B cell (primary cell): ENCODE data around the gene SGCD. TPM values are rescaled to one million over a fixed set of nuclear protein-coding genes. Genes with fewer than 3 reads are reported as not detected.

Experiments used
- ATAC-seq: fragments of 200-7000 bp; cut with Tn5 transposase; one replicate; pipeline ENCODE4 v1.10.0; 2021; ENCODE audit warnings: low read depth, mild to moderate bottlenecking, moderate number of reproducible peaks, moderate library complexity
- CTCF ChIA-PET: fragments of 350-600 bp; sonication (Branson Sonifier 250); formaldehyde crosslinking; loops from one replicate; lab custom pipeline; 2021; ENCODE audit warnings: antibody characterized with exemption, inconsistent platforms; lab: Charles Lee
- POLR2A ChIA-PET: fragments of 350-600 bp; sonication (Branson Sonifier 250); formaldehyde crosslinking; loops from one replicate; lab custom pipeline; 2021; ENCODE audit warnings: antibody characterized with exemption; lab: Charles Lee
- DNase-seq: peaks from one replicate; pipeline ENCODE4 v3.0.0; 2013
- H2AFZ ChIP-seq: 2 replicates; pipeline ENCODE4 v1.6.1; 2012; ENCODE audit warnings: mild to moderate bottlenecking, low read depth, low read length; ENCODE audit not compliant: insufficient read depth, poor library complexity, severe bottlenecking
- H3K27ac ChIP-seq, 2 donors: 1 replicate in 1 of 2; 2 replicates in 1 of 2; pipeline ENCODE4 v1.5.1; 2012 to 2013; ENCODE audit warnings: low read length in 2 of 2, mild to moderate bottlenecking in 2 of 2, moderate library complexity in 1 of 2
- H3K27me3 ChIP-seq, 4 experiments: fragments of 200-600 bp in 1 of 4; sonication (generic) in 1 of 4; replicated peaks in 1 of 4; 1 replicate in 2 of 4; 2 replicates in 2 of 4; pipeline versions ENCODE4 v1.6.1 to v1.7.0; 2013 to 2016; ENCODE audit warnings: low read length in 3 of 4, mild to moderate bottlenecking in 2 of 4, mixed read lengths in 1 of 4, moderate library complexity in 1 of 4; ENCODE audit not compliant: insufficient read depth in 4 of 4, control insufficient read depth in 3 of 4; ENCODE audit errors: control extremely low read depth in 1 of 4
- H3K36me3 ChIP-seq, 2 experiments: replicated peaks in 1 of 2; 1 replicate in 1 of 2; 2 replicates in 1 of 2; pipeline versions ENCODE4 v1.6.1 to v1.7.1; 2013; ENCODE audit warnings: low read length in 1 of 2; ENCODE audit not compliant: insufficient read depth in 2 of 2, control insufficient read depth in 1 of 2; ENCODE audit errors: control extremely low read depth in 1 of 2, extremely low read depth in 1 of 2
- H3K4me1 ChIP-seq, 2 donors: fragments of 200-600 bp in 1 of 2; sonication (generic) in 1 of 2; 1 replicate in 1 of 2; 2 replicates in 1 of 2; pipeline versions ENCODE4 v1.5.1 to v1.6.1; 2013 to 2017; ENCODE audit warnings: low read length in 2 of 2; ENCODE audit not compliant: control insufficient read depth in 2 of 2, insufficient read depth in 2 of 2
- H3K4me2 ChIP-seq: replicated peaks from 2 replicates; pipeline ENCODE3; 2012; ENCODE audit warnings: mild to moderate bottlenecking, low read depth, low read length; ENCODE audit not compliant: poor library complexity, severe bottlenecking
- H3K4me3 ChIP-seq, 5 experiments: fragments of 200-600 bp in 1 of 5; sonication (generic) in 1 of 5; 1 replicate in 3 of 5; 2 replicates in 2 of 5; pipeline versions ENCODE4 v1.5.1 to v1.7.0; 2011 to 2016; ENCODE audit warnings: low read length in 4 of 5, mild to moderate bottlenecking in 4 of 5, low read depth in 2 of 5, control low read depth in 1 of 5, moderate library complexity in 1 of 5; ENCODE audit not compliant: insufficient read depth in 1 of 5; ENCODE audit errors: control extremely low read depth in 1 of 5, extremely low read depth in 1 of 5
- H3K79me2 ChIP-seq: fragments of 200-600 bp; sonication (generic); one replicate; pipeline ENCODE4 v1.6.0; 2016; ENCODE audit warnings: low read length; ENCODE audit not compliant: control insufficient read depth, insufficient read depth
- H3K9ac ChIP-seq: fragments of 200-600 bp; sonication (generic); 2 replicates; pipeline ENCODE4 v1.6.1; 2017; ENCODE audit warnings: mild to moderate bottlenecking, low read length, moderate library complexity
- H3K9me3 ChIP-seq, 3 donors: one replicate each; pipeline versions ENCODE4 v1.6.1 to v1.7.1; 2013; ENCODE audit warnings: low read length in 2 of 3; ENCODE audit not compliant: control insufficient read depth in 2 of 3, insufficient read depth in 1 of 3; ENCODE audit errors: control extremely low read depth in 1 of 3
- H4K20me1 ChIP-seq: 2 replicates; pipeline ENCODE4 v1.6.0; 2012; ENCODE audit warnings: mild to moderate bottlenecking, low read length; ENCODE audit not compliant: insufficient read depth, control insufficient read depth, poor library complexity, severe bottlenecking
- H3K27ac Mint-ChIP-seq: one replicate; pipeline ENCODE4 v1.8.0; 2021; ENCODE audit warnings: mixed read lengths
- H3K27me3 Mint-ChIP-seq: one replicate; pipeline ENCODE4 v1.8.0; 2021; ENCODE audit warnings: mixed read lengths
- H3K4me1 Mint-ChIP-seq: one replicate; pipeline ENCODE4 v1.8.0; 2021; ENCODE audit warnings: mixed read lengths
- H3K4me3 Mint-ChIP-seq: one replicate; pipeline ENCODE4 v1.8.0; 2021; ENCODE audit warnings: mixed read lengths
- H3K9me3 Mint-ChIP-seq: one replicate; pipeline ENCODE4 v1.8.0; 2022; ENCODE audit warnings: mixed read lengths; ENCODE audit not compliant: insufficient read depth
- CTCF ChIP-seq: fragments of 200-600 bp; IDR thresholded peaks from one replicate; pipeline ENCODE4 v1.8.0; 2022; ENCODE audit warnings: antibody characterized with exemption, mild to moderate bottlenecking
- EZH2 ChIP-seq: IDR thresholded peaks from 2 replicates; pipeline ENCODE4 v1.6.1; 2012; ENCODE audit warnings: borderline replicate concordance, low read depth, mild to moderate bottlenecking, moderate library complexity, low read length; ENCODE audit not compliant: insufficient read depth, poor library complexity, severe bottlenecking
- WGBS: methylation state at CpG from one replicate; pipeline ENCODE4 v1.1.5; 2013; ENCODE audit warnings: missing lambda C conversion rate; ENCODE audit not compliant: insufficient coverage; 5-methylcytosine and 5-hydroxymethylcytosine counted together
- intact Hi-C: fragments of 100-400 bp; cut with micrococcal nuclease; formaldehyde crosslinking; loops from one replicate; pipeline ENCODE4 v1.10.0; 2022
- polyA plus RNA-seq: library from polyadenylated mRNA; depleted of rRNA; stranded (reverse); fragments of >200 nt; gene quantifications from 2 replicates; pipeline ENCODE4 v1.2.3, GENCODE V29; 2012
- total RNA-seq, 2 donors: library from RNA; stranded (reverse); fragments of 120-200 nt in 1 of 2; gene quantifications; 1 replicate in 1 of 2; 2 replicates in 1 of 2; pipeline versions ENCODE4 v1.2.3 to v1.2.4, GENCODE V29; 2013 to 2022

SGCD gene
- total and polyA plus RNA-seq, 2 donors (not counting 1 experiment from before 2014, with no cell fraction given): not detected

GRCh38 chr5:156685481-156685880, 358.5 kb downstream of the SGCD start:
- no peak overlapping the region for H3K4me3 Mint-ChIP-seq
- Histone ChIP-seq H3K27ac (no peak overlapping the region), H3K4me3 (no peak overlapping the region), H3K4me2 (no peak overlapping the region), H3K9me3 (no peaks in the 10 kb centered on the region), H3K36me3 (no peaks in the 10 kb centered on the region), H4K20me1 (no peaks in the 10 kb centered on the region), H3K9ac (no peak overlapping the region), H3K27me3 (peaks cover 0 to 5% (median 0%) of the 10 kb centered on the region in 4 experiments), H2AFZ (no peak overlapping the region), H3K79me2 (no peaks in the 10 kb centered on the region), H3K4me1 (no peaks in the 10 kb centered on the region)
- ATAC-seq (no peak), DNase-seq (no peak)
- intact Hi-C loops: no loop called here
- H3K27ac Mint-ChIP-seq: no peak overlapping the region
- no peaks in the 10 kb centered on the region for H3K9me3 Mint-ChIP-seq
- no peak for TF ChIP-seq CTCF
- TF ChIP-seq EZH2: no peak
- POLR2A ChIA-PET: no interaction called here
- CTCF ChIA-PET: no interaction called here
- peaks cover 37% of the 10 kb centered on the region for H3K27me3 Mint-ChIP-seq
- no peaks in the 10 kb centered on the region for H3K4me1 Mint-ChIP-seq

- H3K9me3 Mint-ChIP-seq: no peaks in the 10 kb centered on the region
- CTCF ChIA-PET: no interaction called here
- no peaks in the 10 kb centered on the region for H3K36me3 ChIP-seq
- no peak overlapping the region for H3K4me3 Mint-ChIP-seq
- no peak overlapping the region for H3K4me2 ChIP-seq
- no peaks in the 10 kb centered on the region for H3K79me2 ChIP-seq
- TF ChIP-seq EZH2: no peak
- TF ChIP-seq CTCF: no peak
- H3K4me3 ChIP-seq: no peak overlapping the region
- H3K9me3 ChIP-seq: no peaks in the 10 kb centered on the region
- no peaks in the 10 kb centered on the region for H3K4me1 ChIP-seq
- no peak overlapping the region for H3K27ac ChIP-seq
- H3K27me3 Mint-ChIP-seq: peaks cover 35% of the 10 kb centered on the region
- no peaks in the 10 kb centered on the region for H4K20me1 ChIP-seq
- peaks cover 0 to 5% (median 0%) of the 10 kb centered on the region in 4 experiments for H3K27me3 ChIP-seq
- no peak overlapping the region for H2AFZ ChIP-seq
- no peak for DNase-seq
- intact Hi-C loops: no loop called here
- ATAC-seq: no peak
- H3K9ac ChIP-seq: no peak overlapping the region
- no peaks in the 10 kb centered on the region for H3K4me1 Mint-ChIP-seq
- WGBS: 83% methylated on average over 2 of the region's 2 CpGs
- POLR2A ChIA-PET: no interaction called here
- no peak overlapping the region for H3K27ac Mint-ChIP-seq
Observed at GRCh38 chr5:156686380-156686779, 359.4 kb downstream of the SGCD start.
